ENCODE results near the gene CFAP161.
"Not testable (repeated sequence)": the region's sequence is repeated elsewhere in the genome, so short reads cannot be mapped to it uniquely, and the experiment has no call there.

Gene CFAP161

GRCh38 chr15:81157195-81157938 lies 23.3 kb downstream of the CFAP161 start:
- ChIA-PET POLR2A (no interaction called here), CTCF (interaction anchor here (0.6 to 8.3 kb wide), 10 partner anchors 7 to 250 kb away, joined by 4 to 201 read pairs (median 6); no protein-coding TSS in a partner anchor)
- Histone ChIP-seq H3K4me3 (ENCODE audit: low read depth, low read length) (no peak overlapping the region), H3K36me3 (ENCODE audit: control insufficient read depth in 2 of 2, insufficient read depth in 1 of 2, low read length in 2 of 2) (no peaks in the 10 kb centered on the region), H3K27ac (ENCODE audit: extremely low read depth, low read depth, low read length) (no peak overlapping the region), H3K9me3 (ENCODE audit: control insufficient read depth, insufficient read depth, low read depth, low read length) (no peaks in the 10 kb centered on the region), H3K4me1 (ENCODE audit: control insufficient read depth, insufficient read depth, low read length) (no peaks in the 10 kb centered on the region)
- TF ChIP-seq ZNF529 (tag by site-specific recombination; IDR thresholded peaks at IDR 0.05; ENCODE audit: insufficient replicate concordance), result no peak
- no peak for TF ChIP-seq ZSCAN4 (tag by site-specific recombination; IDR thresholded peaks at IDR 0.05)
- no peak for TF ChIP-seq ZNF23 (tag by site-specific recombination; IDR thresholded peaks at IDR 0.05; ENCODE audit: borderline replicate concordance)
- TF ChIP-seq ZBTB17 (tag by site-specific recombination; IDR thresholded peaks at IDR 0.05), result peak; percentile 19; the same call in 1 of the 2 replicates
- TF ChIP-seq ZNF48 (tag by site-specific recombination; IDR thresholded peaks at IDR 0.05), result no peak

GRCh38 chr15:81157939-81158223 lies 23.8 kb downstream of the CFAP161 start:
- H3K9me3 ChIP-seq (ENCODE audit: control insufficient read depth, insufficient read depth, low read depth, low read length), result no peaks in the 10 kb centered on the region
- no peak for TF ChIP-seq ZNF112 (tag by site-specific recombination; IDR thresholded peaks at IDR 0.05)
- TF ChIP-seq CTCF (tag by site-specific recombination; IDR thresholded peaks at IDR 0.05), result no peak
- TF ChIP-seq ZNF529 (tag by site-specific recombination; IDR thresholded peaks at IDR 0.05; ENCODE audit: insufficient replicate concordance), result no peak
- TF ChIP-seq ZFP3 (tag by site-specific recombination; IDR thresholded peaks at IDR 0.05; ENCODE audit: low read depth), result no peak
- no peak for TF ChIP-seq ZNF776 (tag by site-specific recombination; IDR thresholded peaks at IDR 0.05; ENCODE audit: borderline replicate concordance)
- TF ChIP-seq ZFHX2 (tag by site-specific recombination; conservative IDR thresholded peaks at IDR 0.05), result no peak
- TF ChIP-seq ZBTB7A (tag by site-specific recombination; IDR thresholded peaks at IDR 0.05; ENCODE audit: low read depth), result no peak
- TF ChIP-seq ZNF24 (tag by site-specific recombination; IDR thresholded peaks at IDR 0.05), result no peak
- no peak for TF ChIP-seq ZNF704 (tag by site-specific recombination; IDR thresholded peaks at IDR 0.05)
- no peak for TF ChIP-seq PRDM4 (tag by site-specific recombination; IDR thresholded peaks at IDR 0.05)
- H3K4me1 ChIP-seq (ENCODE audit: control insufficient read depth, insufficient read depth, low read length), result no peaks in the 10 kb centered on the region
- H3K36me3 ChIP-seq (ENCODE audit: control insufficient read depth in 2 of 2, insufficient read depth in 1 of 2, low read length in 2 of 2), result no peaks in the 10 kb centered on the region
- H3K27ac ChIP-seq (ENCODE audit: extremely low read depth, low read depth, low read length), result no peak overlapping the region
- CTCF ChIA-PET, result interaction anchor here (3.8 to 8.3 kb wide), 2 partner anchors 109 to 181 kb away, joined by 25 to 201 read pairs; no protein-coding TSS in a partner anchor
- POLR2A ChIA-PET, result no interaction called here
- H3K4me3 ChIP-seq (ENCODE audit: low read depth, low read length), result no peak overlapping the region

GRCh38 chr15:81158561-81158960 lies 24.5 kb downstream of the CFAP161 start:
- H3K4me1 ChIP-seq (ENCODE audit: control insufficient read depth, insufficient read depth, low read length); H3K36me3 ChIP-seq (ENCODE audit: control insufficient read depth in 2 of 2, insufficient read depth in 1 of 2, low read length in 2 of 2); H3K9me3 ChIP-seq (ENCODE audit: control insufficient read depth, insufficient read depth, low read depth, low read length); POLR2A ChIA-PET; H3K4me3 ChIP-seq (ENCODE audit: low read depth, low read length); H3K27ac ChIP-seq (ENCODE audit: extremely low read depth, low read depth, low read length): not testable (repeated sequence)
- CTCF ChIA-PET, result interaction anchor here (2.6 to 8.3 kb wide), 2 partner anchors 108 to 109 kb away, joined by 17 to 201 read pairs; no protein-coding TSS in a partner anchor

All from HEK293 (cell line).